Thyroid gland (tissue), 4 donors: ENCODE data around the gene MAGI1.

Experiments used
- CTCF ChIP-seq, 6 experiments: fragments of 200-600 bp in 3 of 6; fragments of 450-650 bp in 3 of 6; sonication (generic) in 3 of 6; IDR thresholded peaks; one replicate each; pipeline ENCODE4 v1.5.1; 2016 to 2019; ENCODE audit warnings: antibody characterized with exemption in 6 of 6, mild to moderate bottlenecking in 2 of 6, inconsistent platforms in 1 of 6, moderate library complexity in 1 of 6
- POLR2A ChIP-seq, 2 donors: fragments of 450-650 bp; IDR thresholded peaks; one replicate each; pipeline ENCODE4 v1.6.1; 2017; ENCODE audit warnings: antibody characterized with exemption in 2 of 2, mild to moderate bottlenecking in 2 of 2, moderate library complexity in 1 of 2

GRCh38 chr3:65960087-65960486, 78.6 kb downstream of the MAGI1 start:
- TF ChIP-seq CTCF (IDR thresholded peaks at IDR 0.05) (no peak), POLR2A (IDR thresholded peaks at IDR 0.05) (no peak)
